Measurements from ENCODE around the gene CDC45. TPM values are rescaled to one million over a fixed set of nuclear protein-coding genes. Genes with fewer than 3 reads are reported as not detected.
A peak's percentile ranks its signal among the peaks of the same experiment; 100 is the strongest.
"Not testable (repeated sequence)": the region's sequence is repeated elsewhere in the genome, so short reads cannot be mapped to it uniquely, and the experiment has no call there.

Gene CDC45
- polyA plus RNA-seq, 3 donors, result 18.1 to 19.6 (median 18.7) TPM

DNA sequence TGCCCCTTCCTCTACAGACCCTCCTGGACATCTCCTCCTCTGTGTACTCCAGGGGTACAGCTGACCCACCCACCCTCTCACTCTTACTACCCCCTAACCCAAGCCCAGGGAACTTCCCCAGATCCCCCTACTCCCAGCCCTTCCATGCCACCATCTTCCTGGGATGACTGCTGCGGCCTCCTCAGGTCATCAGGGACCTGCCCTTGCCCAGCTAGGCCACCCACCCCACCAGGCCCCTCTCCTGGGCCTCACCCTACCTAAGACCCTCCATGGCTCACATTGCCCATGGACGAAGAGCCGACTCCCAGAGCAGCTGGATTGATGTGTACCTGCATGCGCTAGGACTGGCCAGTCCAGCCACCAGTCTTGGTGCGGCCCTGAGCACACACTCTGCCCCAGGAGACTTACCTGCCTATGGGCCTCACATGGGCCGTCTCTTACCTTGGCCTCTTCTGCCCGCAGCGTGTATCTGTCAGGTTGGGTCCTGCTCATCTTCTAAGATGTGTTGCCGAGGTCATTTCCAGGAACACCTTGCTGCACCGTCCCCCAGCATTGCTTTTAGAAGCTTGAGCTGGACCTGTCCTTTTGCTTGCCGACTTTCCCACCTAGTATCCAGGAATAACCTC lies 46.5 kb downstream of the CDC45 start:
- DNase-seq, result no peak

DNA sequence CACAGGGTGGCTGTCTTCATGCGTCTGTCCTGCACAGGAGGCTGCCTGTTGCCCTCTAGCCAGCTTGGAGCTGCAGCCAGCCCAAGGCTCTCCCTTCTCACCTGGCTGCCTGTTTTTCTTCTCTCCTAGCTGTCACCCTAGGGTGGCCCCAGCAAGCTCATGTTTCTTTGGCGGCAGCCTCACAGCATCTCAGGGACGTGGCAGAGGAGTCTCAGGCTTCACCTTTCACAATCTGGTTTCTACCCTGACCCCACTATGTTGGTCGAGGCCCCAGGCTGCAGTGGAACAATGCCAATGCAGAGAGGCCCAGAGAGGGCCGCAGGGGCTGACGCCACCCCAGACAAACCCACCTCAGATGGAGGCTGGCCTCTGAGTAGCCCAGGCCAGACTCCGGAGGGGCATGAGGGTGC lies 47.0 kb downstream of the CDC45 start:
- no peak for DNase-seq

DNA sequence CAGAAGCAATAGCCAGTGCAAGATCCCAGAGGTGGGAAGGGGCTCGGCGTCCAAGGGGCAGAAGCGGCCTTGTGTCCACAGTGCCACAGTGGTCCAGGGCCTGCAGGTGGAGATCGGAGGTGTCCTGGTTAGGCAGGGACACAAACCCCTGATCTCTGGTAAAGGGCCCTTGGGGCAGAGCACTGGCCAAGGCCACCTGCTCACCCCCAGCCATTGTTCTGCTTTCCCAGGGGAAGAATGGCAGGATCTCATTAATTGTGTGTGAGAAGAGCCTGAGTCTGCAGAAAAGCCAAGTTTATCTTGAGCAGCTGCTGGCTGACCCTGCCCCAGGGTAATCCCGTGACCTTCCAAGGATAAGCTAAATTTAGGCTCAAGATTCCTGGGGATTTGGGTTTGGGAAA lies 47.6 kb downstream of the CDC45 start:
- no peak for DNase-seq

DNA sequence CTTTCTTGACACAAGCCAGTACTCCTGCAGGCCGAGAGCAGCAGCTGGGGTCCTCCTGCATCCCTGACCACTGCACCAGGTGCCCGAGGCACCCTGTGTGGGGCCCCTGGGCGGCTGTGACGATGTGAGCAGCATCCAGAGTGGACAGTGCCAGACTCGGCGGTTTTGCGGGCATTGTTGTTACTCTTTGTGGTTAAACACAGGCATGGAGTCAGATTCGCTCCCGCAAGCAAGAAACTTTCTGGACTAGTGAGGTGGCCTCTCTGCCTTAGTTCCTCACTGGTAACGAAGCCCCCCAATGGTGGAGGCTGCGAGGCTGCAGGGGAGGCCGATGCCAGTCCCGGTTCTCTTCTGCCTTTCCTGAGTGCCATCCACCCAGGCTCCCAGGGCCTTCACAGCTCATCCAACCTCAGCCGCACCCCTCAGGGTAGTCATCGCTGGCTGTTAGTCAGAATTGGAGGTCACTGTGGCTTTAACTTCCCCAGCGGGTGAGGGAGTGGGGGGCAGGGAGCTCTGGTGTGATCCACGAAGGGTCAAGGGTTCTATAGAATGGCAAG lies 48.2 kb downstream of the CDC45 start:
- no peak for DNase-seq

DNA sequence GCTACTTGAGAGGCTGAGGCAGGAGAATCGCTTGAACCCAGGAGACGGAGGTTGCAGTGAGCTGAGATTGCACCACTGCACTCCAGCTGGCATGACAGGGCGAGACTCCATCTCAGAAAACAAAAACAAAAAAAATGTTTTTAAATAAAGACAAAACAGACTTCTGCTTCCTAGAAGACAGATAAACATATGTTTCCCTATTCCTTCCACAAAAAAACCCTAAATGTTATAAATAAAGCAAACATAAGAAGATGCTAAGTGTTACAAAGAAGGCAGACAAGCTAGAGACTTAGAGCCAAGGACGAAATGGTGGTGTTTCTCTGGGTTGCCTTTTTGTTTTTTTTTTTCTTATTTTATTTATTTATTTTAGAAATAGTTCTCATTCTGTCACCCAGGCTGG lies 50.1 kb downstream of the CDC45 start:
- DNase-seq, result no peak

DNA sequence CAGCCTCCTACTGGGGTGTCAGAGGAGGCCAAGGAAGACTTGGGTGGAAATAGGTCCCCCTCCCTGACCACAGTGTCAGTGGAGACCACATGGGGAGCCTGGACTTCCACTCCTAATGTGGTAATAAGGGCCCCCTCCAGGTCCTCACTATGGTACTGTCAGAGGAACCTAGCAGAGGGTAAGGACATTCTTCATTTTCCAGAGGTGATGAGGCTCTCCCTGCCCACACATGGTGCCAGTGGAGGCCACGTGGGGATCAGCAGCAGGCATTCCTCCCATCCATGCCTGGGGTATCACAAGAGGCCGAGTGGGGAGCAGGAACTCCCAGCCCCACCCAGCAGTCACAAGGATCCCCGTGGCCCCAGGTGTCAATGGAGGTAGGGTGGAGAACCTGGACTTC lies 51.0 kb downstream of the CDC45 start:
- no peak for DNase-seq

DNA sequence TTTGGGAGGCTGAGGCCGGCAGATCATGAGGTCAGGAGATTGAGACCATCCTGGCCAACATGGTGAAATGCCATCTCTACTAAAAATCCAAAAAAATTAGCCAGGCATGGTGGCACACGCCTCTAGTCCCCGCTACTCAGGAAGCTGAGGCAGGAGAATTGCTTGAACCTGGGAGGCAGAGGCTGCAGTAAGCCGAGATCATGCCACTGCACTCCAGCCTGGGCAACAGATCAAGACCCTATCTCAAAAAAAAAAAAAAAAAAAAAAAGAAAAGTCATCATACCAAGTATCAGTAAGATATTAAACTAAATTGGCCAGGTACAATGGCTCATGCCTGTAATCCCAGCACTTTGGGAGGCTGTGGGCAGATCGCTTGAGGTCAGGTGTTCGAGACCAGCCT lies 51.6 kb downstream of the CDC45 start:
- not testable (repeated sequence) for DNase-seq

DNA sequence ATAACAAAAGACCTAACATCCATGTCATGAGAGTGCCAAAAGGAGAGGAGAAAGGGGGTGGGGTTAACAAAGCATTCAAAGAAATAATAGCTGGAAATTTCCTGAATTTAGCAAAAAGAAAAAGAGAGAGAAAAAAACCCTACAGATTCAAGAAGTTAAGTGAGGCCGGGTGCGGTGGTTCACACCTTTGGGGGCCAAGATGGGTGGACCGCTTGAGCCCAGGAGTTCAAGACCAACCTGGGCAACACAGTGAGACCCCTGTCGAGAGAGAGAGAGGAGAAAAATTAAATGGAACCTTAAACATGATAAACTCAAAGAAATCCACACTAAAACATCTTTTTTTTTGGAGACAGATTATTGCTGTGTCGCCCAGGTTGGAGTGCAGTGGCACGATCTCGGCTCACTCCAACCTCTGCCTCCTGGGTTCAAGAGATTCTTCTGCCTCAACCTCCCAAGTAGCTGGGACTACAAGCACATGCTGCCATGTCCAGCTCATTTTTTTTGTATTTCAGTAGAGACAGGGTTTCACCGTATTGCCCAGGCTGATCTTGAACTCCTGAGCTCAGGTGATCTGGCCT lies 53.4 kb downstream of the CDC45 start:
- DNase-seq, result no peak

DNA sequence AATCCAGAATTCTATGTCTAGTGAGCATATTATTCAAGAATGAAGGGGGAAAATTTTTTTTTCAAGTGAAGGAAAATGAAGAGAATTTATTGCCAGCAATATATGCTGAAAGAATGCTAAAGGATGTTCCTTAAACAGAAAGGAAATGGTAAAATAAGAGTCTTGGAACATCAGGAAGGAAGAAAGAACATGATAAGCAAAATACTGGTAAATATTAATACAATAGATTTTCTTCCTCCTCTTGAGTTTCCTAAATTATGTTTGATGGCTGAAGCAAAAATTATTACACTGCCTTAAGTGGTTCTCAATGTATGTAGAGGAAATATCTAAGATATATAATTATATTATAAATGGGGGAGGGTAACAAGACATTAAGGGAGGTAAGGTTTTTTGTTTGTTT lies 54.1 kb downstream of the CDC45 start:
- DNase-seq, result no peak

DNA sequence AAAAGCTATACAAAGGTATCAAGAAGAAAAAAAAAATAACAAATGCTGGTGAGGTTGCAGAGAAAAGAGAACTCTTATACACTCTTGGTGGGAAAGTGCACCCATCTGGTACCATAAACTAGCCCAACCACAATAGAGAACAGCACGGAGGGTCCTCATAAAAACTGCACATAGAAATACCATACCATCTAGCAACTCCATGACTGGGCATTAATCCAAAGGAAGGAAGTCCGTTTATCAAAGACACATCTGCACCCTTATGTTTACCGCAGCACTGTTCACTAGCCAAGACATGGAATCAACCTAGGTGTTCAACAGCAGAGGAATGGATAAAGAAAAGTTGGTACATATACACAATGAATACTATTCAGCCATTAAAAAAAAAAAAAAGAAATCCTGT lies 55.3 kb downstream of the CDC45 start:
- DNase-seq, result no peak

DNA sequence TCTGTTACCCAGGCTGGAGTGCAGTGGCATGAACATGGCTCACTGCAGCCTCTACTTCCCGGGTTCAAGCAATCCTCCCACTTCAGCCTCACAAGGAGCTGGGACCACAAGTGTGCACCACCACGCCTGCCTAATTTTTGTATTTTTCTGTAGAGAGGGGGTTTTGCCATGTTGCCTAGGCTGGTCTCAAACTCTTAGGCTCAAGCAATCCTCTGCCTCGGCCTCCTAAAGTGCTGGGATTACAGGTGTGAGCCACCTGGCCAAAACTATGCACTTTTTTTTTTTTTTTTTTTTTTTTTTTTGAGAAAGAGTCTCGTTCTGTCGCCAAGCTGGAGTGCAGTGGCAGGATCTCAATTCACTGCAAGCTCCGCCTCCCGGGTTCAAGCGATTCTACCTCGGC lies 56.8 kb downstream of the CDC45 start:
- no peak for DNase-seq

DNA sequence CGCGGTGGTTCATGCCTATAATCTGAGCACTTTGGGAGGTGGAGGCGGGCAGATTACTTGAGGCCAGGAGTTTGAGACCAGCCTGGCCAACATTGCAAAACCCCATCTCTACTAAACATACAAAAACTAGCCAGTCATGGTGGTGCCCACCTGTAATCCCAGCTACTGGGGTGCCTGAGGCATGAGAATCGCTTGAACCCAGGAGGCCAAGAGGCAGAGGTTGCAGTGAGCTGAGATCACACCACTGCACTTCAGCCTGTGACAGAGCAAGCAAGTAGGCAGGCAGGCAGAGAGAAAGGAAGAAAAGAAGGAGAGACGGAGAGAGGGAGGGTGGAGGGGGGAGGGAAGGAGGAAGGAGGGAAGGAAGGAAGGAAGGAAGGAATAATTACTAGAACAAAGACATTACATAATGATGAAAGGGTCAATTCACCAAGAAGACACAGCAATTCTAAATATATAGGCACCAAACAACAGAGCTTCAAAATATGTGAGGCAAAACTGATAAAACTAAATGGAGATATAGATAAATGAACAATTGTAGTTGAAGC lies 58.3 kb downstream of the CDC45 start:
- no peak for DNase-seq

DNA sequence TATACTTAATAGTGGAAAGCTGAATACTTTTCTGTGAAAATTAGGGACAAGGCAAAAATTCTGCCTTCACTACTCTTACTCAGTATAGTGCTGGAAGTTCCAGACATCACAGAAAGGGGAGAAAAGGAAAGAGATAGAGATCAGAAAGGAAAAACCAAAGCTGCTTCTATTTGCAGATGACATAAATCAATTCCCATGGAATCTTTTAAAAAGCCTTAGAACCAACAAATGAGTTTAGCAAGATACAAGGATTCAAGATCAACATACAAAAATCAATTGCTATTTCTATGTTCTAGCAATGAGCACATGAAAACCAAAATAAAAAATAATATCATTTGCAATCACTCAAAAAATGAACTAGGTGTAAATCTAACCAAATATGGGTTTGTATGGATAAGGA lies 60.7 kb downstream of the CDC45 start:
- DNase-seq, result no peak

DNA sequence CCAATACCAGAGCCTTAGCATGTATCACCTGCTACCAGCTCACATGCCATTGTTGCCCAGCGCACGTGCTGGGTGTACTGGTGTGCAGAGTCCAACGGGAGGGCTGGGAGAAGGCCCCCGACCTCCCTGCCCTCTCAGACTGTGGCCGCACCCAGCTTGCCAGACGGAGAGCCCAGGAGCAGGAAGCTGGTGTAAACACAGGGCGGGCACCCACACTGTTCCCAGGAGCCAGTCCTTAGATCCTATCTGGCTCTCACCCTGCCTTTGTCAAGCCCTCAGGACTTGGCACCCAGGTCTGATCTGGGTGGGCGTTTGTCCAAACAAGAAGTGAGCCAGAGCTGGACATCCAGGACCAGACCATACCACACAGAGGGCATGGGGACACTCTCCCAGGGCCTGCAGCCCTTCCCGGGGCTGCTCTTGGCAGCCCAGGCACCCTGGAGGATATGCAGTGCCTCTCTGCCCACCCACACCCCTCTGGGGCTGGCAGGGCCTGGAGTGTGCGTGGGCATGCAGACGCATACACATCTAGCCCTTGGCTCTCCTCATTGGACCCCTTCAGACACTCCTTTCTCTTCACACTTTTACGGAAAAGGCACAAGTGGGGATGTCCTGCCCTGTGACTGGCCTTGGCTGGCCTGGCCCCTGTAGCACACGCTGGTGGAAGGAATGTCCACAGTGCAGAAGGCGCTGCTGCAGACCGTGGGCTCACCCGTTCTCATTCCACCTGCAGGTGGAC lies 64.4 kb downstream of the CDC45 start:
- DNase-seq, result no peak

DNA sequence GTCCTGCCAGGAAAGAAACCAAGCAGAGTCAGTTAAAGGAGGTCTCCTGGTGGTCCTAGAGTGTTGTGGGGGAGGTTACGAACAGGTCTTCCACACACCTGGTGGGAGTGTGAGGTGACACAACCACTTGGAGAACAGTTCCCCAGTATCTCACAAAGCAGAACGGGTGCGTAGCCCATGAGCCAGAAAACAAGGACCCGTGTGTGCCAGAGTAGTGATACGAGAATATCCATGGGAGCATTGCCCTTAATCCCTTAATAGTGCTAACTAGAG lies 66.2 kb downstream of the CDC45 start:
- no peak for DNase-seq

DNA sequence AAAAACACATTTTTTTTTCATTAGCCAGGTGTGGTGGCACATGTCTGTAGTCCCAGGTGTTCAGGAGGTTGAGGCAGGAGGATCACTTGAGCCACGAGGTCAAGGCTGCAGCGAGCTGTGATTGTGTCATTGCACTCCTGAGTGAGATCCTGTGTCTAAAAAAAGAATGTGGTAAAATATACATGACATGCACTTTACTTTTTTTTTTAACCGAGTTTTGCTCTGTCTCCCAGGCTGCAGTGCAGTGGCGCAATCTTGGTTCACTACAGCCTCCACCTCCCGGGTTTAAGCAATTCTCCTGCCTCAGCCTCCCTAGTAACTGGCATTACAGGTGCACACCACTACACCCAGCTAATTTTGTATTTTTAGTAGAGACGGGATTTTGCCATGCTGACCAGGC lies 67.0 kb downstream of the CDC45 start:
- no peak for DNase-seq

DNA sequence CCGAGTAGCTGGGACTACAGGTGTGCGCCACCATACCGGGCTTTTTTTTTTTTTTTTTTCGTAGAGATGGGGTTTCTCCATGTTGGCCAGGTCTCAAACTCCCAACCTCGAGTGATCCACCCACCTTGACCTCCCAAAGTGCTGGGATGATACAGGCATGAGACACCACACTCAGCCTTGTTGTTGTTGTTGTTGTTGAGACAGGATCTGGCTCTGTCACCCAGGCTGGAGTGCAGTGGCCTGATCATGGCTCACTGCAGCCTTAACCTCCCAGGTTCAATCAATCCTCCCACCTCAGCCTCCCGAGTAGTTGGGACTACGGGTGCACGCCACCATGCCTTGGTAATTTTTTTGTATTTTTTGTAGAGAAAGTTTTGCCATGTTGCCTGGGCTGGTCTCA lies 67.9 kb downstream of the CDC45 start:
- DNase-seq, result no peak

DNA sequence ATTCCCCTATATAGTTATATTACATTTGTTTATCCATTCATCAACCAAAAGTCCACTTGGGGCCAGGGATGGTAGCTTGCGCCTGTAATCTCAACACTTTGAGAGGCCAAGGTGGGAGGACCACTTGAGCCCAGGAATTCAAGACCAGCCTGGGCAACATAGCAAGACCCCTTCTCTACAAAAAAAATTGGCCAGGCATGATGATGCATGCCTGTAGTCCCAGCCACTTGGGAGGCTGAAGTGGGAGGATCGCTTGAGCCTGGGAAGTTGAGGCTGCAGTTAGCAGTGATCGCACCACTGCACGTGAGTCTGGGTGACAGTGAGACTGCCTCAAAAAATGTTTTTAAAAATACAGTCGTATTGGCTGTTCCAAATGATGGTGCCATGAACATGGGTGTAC lies 68.7 kb downstream of the CDC45 start:
- not testable (repeated sequence) for DNase-seq

DNA sequence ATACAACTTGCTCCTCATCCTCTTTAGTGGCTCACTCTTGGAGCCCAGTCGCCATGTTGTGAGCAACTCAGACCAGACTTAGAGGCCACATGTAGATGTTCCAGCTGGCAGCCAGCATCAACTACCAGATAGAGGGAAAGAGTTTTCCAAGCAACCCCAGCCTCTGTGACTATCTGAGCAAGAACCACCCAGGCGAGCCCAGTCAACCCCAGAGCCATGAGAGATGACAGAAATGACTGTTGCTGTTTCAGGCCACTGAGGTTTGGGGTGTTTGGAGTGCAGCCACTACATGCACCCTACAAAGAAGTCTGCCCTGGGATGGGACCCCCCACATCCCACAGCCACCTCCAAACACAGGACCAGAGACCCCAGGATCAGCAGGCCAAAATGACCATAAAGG lies 69.2 kb downstream of the CDC45 start:
- no peak for DNase-seq

DNA sequence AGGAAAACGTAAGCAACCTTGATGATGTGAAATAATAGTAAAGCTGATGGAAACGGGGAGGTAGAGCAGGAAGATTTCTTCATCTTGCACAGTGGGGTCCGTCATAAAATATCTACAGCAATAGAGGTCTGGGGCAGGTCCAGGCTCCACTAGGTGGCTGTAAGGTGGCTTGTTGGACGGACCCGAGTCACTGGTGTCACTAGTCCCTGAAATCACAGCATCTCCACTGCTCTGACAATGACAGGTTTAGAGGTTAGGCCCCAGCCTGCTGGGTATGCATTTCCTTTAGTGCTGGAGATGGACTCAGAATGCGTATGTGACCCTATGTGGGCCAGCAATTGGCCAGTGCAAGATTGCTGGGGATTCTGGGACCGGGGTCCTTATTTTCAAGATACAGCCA lies 69.7 kb downstream of the CDC45 start:
- no peak for DNase-seq

DNA sequence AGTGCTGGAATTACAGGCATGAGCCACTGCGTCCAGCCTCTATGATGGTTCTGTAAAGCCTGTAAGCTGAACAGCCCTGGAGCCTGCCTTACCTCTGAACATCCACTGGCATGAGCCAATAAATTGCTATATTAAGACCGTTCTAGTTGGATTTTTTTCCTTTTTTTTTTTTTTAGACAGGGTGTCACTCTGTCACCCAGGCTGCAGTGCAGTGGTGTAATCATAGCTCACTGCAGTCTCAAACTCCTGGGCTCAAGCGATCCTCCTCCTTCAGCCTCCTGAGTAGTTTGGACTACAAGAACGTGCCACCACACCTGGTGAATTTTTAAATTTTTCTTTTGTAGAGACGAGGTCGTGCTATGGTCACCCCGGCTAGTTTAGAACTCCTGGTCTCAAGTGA lies 70.7 kb downstream of the CDC45 start:
- DNase-seq, result no peak

DNA sequence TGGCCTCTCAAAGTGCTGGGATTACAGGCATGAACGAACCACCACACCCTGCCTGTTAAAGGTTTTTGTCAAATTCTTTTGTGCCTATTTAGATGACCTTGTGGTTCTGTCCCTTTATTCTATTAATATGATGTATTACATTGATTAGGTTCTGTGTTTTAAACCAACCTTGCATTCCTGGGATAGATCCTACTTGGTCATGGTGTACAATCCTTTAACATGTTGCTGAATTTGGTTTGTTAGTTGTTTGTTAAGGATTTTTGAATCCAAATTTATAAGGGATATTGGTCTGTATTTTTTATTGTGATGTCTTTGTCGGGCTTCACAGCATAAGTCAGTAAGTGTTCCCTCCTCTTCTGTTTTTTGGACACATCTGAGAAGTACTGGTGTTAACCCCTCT lies 73.5 kb downstream of the CDC45 start:
- DNase-seq, result no peak

DNA sequence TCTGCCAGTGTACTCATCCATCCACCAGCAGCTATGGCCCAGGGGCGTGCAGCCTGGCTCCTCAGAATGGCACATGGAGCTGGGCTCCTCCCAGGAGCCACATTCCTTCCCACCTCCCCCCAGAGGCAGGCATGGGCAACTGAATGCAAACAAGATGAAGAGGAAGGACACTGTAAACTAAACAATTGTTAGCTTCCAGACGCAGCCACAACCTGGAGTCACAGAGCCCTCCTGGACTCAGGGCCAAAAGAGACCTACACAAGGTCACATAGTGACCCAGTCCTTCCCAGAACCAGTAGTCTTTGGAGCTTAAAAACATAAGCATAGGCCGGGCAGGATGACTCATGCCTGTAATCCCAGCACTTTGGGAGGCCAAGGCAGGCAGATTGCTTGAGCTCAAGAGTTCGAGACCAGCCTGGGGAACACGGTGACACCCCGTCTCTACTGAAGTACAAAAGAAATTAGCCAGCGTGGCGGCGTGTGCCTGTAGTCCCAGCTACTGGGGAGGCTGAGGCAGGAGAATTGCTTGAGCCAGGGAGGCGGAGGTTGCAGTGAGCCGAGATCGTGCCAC lies 75.2 kb downstream of the CDC45 start:
- peak; percentile 8 for DNase-seq
